NOMO-1 treated with DMSO at 0.1 percent for 48 hours (cell line): Measurements from ENCODE around the gene FBXL20.
"Not testable (repeated sequence)": the region's sequence is repeated elsewhere in the genome, so short reads cannot be mapped to it uniquely, and the experiment has no call there.

ENCODE experiments used
- DNase-seq: peaks from one replicate; lab custom pipeline; 2025; ENCODE audit not compliant: unreplicated experiment; lab: John Stamatoyannopoulos, UW

The FBXL20 gene

GRCh38 chr17:39261286-39261685 is 140.1 kb downstream of the FBXL20 start:
- DNase-seq = peak; percentile 10

- DNase-seq = no peak
Observed at GRCh38 chr17:39252788-39253460, 148.5 kb downstream of the FBXL20 start.

- no peak for DNase-seq
Observed at GRCh38 chr17:39251997-39252396, 149.4 kb downstream of the FBXL20 start.

GRCh38 chr17:39250076-39250475 is 151.3 kb downstream of the FBXL20 start:
- DNase-seq = not testable (repeated sequence)

- no peak for DNase-seq
Observed at GRCh38 chr17:39246274-39246673, 155.2 kb downstream of the FBXL20 start.

- DNase-seq = peak; percentile 65
Observed at GRCh38 chr17:39244600-39245570, 156.5 kb downstream of the FBXL20 start.

GRCh38 chr17:39244016-39244599 is 157.3 kb downstream of the FBXL20 start:
- peak; percentile 17 for DNase-seq

- no peak for DNase-seq
Observed at GRCh38 chr17:39243155-39243554, 158.3 kb downstream of the FBXL20 start.

- no peak for DNase-seq
Observed at GRCh38 chr17:39240631-39241030, 160.8 kb downstream of the FBXL20 start.

- DNase-seq = peak; percentile 26
Observed at GRCh38 chr17:39239640-39240314, 161.6 kb downstream of the FBXL20 start.

GRCh38 chr17:39238311-39238972 is 163.0 kb downstream of the FBXL20 start:
- no peak for DNase-seq

- DNase-seq = no peak
Observed at GRCh38 chr17:39237586-39237985, 163.8 kb downstream of the FBXL20 start.

GRCh38 chr17:39236981-39237441 is 164.4 kb downstream of the FBXL20 start:
- no peak for DNase-seq

- no peak for DNase-seq
Observed at GRCh38 chr17:39236450-39236927, 164.9 kb downstream of the FBXL20 start.

GRCh38 chr17:39235555-39236449 is 165.6 kb downstream of the FBXL20 start:
- peak; percentile 85 for DNase-seq

- DNase-seq = peak; percentile 25
Observed at GRCh38 chr17:39231591-39232551, 169.6 kb downstream of the FBXL20 start.

GRCh38 chr17:39231091-39231561 is 170.3 kb downstream of the FBXL20 start:
- no peak for DNase-seq

- DNase-seq = no peak
Observed at GRCh38 chr17:39230361-39230760, 171.1 kb downstream of the FBXL20 start.
